Prostate gland (tissue), 2 donors: ENCODE results near the gene MYLK.

Source experiments
- POLR2A ChIP-seq: fragments of 450-650 bp; IDR thresholded peaks from one replicate; pipeline ENCODE4 v1.6.1; 2016; ENCODE audit warnings: antibody characterized with exemption, mild to moderate bottlenecking
- POLR2AphosphoS5 ChIP-seq: sonication (generic); formaldehyde crosslinking; IDR thresholded peaks from one replicate; pipeline ENCODE4 v1.6.1; 2017; ENCODE audit warnings: antibody characterized with exemption
- TF ChIP-seq, protein P1 (sequence below), 4 experiments: fragments of 200-600 bp in 2 of 4; fragments of 450-650 bp in 2 of 4; sonication (generic) in 2 of 4; IDR thresholded peaks; 1 replicate in 3 of 4; 2 replicates in 1 of 4; pipeline ENCODE4 v1.5.1; 2016 to 2019; ENCODE audit warnings: antibody characterized with exemption in 4 of 4, mild to moderate bottlenecking in 2 of 4, moderate library complexity in 2 of 4

DNA sequence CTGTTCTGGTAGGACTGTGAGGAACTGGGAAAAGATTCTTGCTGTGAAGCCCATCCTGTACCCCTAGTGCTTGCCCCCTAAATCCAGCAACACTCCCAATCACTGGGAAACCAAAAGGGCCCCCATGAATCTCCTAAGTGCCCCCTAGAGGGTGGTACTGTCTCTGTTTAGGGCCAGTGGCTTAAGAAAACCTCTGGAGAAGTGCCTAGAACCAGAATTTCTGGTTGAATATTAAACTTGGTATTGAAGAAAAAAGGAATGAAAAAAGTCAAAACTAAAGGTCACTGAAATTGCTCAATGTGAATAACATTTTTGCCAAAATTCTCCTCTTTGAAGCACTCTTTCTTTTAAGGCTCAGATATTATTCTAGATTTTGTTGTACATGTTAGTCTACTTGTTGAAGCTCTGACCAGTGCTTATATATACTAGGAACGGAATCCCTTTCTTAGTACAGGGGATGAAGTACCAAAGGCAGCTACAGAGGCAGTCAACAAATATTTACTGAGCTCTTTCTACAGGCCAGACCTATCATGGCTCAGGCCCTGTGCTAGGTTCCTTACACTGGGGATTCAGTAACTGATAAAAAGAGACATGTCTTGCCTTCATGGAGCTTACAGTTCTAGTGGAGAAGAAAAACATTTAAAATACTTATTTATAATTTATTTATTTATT is 138.8 kb downstream of the MYLK start:
- TF ChIP-seq, protein P1, sequence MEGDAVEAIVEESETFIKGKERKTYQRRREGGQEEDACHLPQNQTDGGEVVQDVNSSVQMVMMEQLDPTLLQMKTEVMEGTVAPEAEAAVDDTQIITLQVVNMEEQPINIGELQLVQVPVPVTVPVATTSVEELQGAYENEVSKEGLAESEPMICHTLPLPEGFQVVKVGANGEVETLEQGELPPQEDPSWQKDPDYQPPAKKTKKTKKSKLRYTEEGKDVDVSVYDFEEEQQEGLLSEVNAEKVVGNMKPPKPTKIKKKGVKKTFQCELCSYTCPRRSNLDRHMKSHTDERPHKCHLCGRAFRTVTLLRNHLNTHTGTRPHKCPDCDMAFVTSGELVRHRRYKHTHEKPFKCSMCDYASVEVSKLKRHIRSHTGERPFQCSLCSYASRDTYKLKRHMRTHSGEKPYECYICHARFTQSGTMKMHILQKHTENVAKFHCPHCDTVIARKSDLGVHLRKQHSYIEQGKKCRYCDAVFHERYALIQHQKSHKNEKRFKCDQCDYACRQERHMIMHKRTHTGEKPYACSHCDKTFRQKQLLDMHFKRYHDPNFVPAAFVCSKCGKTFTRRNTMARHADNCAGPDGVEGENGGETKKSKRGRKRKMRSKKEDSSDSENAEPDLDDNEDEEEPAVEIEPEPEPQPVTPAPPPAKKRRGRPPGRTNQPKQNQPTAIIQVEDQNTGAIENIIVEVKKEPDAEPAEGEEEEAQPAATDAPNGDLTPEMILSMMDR (IDR thresholded peaks at IDR 0.05), result no peak
- TF ChIP-seq POLR2A (no peak), POLR2AphosphoS5 (no peak)
